A204.1 (cell line): ENCODE data around the gene OR1J2.

Experiments
- FAIRE-seq: peaks from 2 replicates; lab custom pipeline; 2012; peaks lifted over from hg19 to GRCh38; lab: Jason Lieb, UNC

The OR1J2 gene

DNA sequence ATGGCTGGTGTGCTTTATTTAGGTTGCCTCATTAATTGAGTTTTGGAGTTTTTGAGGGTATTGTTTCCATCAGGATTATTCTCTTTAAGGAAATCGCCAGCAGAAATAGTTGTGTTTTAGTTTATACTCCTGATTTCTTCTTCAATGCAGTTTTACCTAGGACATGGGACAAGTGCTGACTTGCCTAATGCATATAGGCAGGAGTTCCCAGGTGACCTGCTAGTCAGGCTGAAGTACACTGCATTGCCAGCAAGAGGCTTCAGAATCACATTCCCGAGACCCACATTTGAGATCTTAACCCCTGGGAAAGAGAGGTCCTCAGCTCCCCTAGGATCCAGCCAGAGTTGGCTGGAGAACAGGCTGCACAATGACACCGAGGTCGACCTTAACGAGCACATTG is 40.8 kb downstream of the OR1J2 start:
- FAIRE-seq = no peak

DNA sequence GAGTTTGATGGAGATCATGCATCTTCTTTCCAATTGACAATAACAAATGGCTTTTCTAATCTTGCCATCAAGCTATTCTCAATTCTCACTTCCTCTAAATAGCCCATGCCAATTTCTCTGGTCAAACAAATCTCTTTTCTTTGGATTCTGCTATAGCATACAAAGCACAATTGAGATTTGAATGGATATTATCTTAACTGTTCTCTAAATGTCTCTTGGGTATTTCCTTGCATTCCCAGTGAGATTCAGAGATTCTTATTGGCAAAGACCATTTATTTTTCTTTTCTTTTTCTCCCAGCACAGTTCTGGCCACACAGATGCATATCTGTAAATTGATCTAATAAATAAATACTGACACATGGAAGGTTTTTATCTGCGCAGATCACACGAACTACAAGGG is 42.2 kb downstream of the OR1J2 start, which contains the start of gene OR1N2:
OR1N2 (plus strand) TSS at position 301 of the 400 bp plus-strand sequence. CDS start 100 bp downstream, outside the sequence.
- no peak for FAIRE-seq
